ENCODE data around the gene MYL6B.

MYL6B gene

DNA sequence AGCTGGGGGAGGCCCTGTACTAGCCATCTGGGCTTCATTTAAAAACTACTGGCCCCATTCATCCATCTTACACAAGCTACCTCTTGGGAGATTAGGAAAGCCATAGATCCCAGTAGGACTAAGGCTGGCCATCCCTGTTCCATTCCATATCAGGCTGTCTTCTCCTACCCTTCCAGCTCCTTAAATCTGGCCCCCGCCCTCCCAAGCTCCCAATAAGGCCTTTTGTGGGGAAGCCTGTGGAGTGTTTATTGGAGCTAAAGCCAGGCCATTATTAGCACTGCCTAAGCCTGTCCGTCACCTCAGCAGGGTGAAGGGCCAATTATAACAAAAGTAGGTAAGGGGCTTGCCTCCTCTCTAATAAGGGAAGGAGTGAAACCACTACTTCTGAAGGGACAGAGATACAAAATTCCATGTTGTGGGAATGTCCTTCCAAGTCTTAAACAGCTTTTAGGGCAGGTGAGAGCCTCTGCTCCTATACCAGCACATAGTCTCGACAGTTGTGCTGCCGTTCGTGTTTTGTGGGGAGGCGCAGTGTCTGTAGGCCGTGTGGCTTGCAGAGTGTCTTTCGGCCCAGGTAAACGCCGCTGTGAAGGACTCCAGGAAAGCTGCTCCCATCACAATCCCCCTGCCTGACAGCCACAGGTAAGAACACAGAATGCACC is 9.4 kb downstream of the MYL6B start:
- H3K4me3 ChIP-seq (ENCODE audit: low read depth, low read length): no peak overlapping the region
- TF ChIP-seq, protein P1, sequence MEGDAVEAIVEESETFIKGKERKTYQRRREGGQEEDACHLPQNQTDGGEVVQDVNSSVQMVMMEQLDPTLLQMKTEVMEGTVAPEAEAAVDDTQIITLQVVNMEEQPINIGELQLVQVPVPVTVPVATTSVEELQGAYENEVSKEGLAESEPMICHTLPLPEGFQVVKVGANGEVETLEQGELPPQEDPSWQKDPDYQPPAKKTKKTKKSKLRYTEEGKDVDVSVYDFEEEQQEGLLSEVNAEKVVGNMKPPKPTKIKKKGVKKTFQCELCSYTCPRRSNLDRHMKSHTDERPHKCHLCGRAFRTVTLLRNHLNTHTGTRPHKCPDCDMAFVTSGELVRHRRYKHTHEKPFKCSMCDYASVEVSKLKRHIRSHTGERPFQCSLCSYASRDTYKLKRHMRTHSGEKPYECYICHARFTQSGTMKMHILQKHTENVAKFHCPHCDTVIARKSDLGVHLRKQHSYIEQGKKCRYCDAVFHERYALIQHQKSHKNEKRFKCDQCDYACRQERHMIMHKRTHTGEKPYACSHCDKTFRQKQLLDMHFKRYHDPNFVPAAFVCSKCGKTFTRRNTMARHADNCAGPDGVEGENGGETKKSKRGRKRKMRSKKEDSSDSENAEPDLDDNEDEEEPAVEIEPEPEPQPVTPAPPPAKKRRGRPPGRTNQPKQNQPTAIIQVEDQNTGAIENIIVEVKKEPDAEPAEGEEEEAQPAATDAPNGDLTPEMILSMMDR (IDR thresholded peaks at IDR 0.05; ENCODE audit: low read depth, low read length): no peak
- no peak for DNase-seq
- H3K27me3 ChIP-seq: no peaks in the 10 kb centered on the region; the same call in 1 of the 2 replicates
- H3K4me1 ChIP-seq: no peaks in the 10 kb centered on the region; the same call in 1 of the 2 replicates
- H3K36me3 ChIP-seq: peaks cover 62% of the 10 kb centered on the region
- H3K9me3 ChIP-seq: no peaks in the 10 kb centered on the region

DNA sequence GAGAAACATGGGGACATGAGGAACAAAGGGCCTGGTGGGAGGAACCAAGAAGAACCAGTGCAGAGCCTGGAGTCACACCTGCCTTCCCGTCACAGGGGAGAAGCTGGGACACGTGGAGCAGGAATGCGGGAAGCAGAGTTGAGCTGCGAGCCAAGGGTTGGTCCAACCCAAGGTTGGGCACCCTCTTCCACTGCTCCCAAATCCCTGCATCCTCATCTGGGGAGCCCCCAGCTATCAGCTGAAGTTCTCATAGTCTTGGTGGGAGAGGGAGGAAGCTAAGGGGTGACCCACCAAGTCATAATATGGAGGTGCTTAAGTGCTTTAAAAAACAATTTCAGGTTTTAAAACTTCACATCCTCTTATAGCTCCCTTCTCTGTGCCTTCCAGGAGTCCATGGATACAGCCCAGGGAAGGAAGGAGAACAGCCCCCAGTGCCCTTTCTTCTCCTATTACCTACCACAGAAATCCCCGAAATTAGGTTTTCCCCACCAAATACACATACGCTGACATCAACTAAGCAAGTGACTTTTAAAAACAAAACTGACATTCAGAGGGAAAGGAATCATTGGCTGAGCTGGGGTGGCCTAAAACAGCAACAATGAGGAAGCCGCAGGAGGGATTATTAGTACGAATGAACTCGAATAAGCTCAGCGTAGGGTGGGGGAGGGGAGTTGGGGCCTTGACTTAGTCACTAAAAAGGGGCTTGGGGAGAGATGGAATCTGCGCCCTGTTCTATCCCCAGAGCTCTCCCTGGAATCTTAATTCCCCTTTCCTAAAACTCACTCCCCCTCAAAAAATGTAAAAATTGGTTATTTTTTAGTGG is 10.3 kb downstream of the MYL6B start:
- DNase-seq: no peak
- TF ChIP-seq, protein P1 (IDR thresholded peaks at IDR 0.05; ENCODE audit: low read depth, low read length): no peak
- Histone ChIP-seq H3K27me3 (no peaks in the 10 kb centered on the region; the same call in 1 of the 2 replicates), H3K4me1 (no peaks in the 10 kb centered on the region; the same call in 1 of the 2 replicates), H3K36me3 (peaks cover 67% of the 10 kb centered on the region), H3K4me3 (ENCODE audit: low read depth, low read length) (no peak overlapping the region), H3K9me3 (no peaks in the 10 kb centered on the region)

DNA sequence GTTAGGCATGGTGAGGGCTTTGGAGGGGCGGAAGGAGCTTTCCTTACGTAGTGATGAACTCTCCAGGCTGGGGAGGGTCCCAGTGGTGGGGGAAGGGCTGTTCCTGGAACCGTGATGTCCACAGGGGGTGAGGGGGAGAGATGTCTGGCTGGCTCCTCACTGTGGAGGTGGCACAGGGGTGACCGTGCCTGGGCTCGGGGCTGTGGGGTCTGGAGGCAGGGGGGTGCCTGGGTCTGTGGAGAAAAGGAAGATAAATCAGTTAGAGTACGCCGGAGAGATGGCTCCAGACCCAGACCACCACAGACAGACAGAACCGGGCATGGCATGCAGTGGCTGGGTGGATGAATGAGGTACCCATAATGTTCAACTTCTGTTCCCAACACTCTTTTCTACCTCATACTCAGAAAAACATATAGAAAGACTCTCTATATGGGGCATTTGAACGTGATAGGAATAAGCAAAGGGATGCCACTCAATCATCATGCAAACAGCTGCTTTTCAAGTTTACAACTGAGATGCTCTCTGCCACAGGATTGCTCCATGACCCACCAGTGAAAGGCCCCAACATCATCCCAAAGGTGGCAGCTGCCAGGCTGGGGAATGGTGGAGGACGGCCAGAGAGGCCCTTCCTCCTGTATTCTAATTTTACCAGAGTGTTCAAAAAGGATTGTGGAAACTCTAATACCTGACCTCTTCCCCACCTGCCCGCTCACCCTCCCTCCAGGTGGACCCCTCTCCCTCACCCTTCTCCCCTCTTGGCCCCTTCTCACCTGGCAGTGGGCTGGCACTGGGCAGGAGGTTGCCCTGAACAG is 11.4 kb downstream of the MYL6B start:
- H3K9me3 ChIP-seq: no peaks in the 10 kb centered on the region
- TF ChIP-seq, protein P1 (IDR thresholded peaks at IDR 0.05; ENCODE audit: low read depth, low read length): no peak

DNA sequence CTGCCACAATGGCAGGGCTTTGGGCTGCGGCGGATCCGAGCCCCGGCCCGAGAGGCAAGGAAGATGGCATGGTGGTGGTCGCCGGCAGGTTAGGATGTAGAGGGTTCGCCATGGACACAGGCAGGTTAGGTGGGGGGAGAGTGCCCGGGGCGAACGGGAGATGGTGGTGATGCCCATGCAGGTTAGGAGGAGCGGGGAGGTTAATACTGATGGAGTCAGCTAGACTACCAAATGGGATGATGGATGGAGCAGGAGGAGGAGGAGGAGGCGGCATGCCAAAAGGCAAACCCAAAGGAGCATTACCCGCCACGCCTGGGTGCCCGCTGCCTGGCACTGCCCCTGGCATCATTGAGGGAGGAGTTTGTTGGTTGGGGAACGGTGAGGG is 11.9 kb downstream of the MYL6B start:
- DNase-seq: no peak
- Histone ChIP-seq H3K4me1 (no peaks in the 10 kb centered on the region; the same call in 1 of the 2 replicates), H3K36me3 (peaks cover 79% of the 10 kb centered on the region), H3K27me3 (no peaks in the 10 kb centered on the region; the same call in 1 of the 2 replicates), H3K9me3 (no peaks in the 10 kb centered on the region), H3K4me3 (ENCODE audit: low read depth, low read length) (no peak overlapping the region)
- TF ChIP-seq, protein P1 (IDR thresholded peaks at IDR 0.05; ENCODE audit: low read depth, low read length): no peak

More for the DNA sequence above, 11.4 kb downstream of the MYL6B start:
- H3K4me3 ChIP-seq (ENCODE audit: low read depth, low read length): no peak overlapping the region
- no peaks in the 10 kb centered on the region; the same call in 1 of the 2 replicates for H3K4me1 ChIP-seq
- H3K36me3 ChIP-seq: peaks cover 74% of the 10 kb centered on the region
- DNase-seq: no peak
- H3K27me3 ChIP-seq: no peaks in the 10 kb centered on the region; the same call in 1 of the 2 replicates

DNA sequence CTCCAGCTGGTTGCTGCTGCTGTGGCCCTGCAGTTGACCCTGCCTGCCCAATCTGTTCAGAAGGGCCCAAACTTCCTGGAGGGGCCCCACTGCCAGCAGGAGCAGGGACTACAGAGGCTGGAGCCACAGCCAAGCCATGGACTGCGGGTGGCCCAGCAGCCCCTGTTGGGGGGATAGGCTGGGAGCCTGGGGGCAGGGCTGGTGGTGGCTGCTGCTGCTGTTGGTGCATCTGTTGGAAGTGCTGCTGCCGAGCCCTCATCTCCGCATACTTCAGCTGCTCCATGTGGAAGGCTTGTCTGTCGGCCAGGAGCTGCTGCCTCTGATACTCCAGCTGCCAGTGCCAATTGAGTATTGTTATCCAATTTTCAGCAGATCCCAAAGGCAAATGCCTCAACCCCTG is 13.0 kb downstream of the MYL6B start:
- Histone ChIP-seq H3K4me3 (ENCODE audit: low read depth, low read length) (no peak overlapping the region), H3K9me3 (no peaks in the 10 kb centered on the region), H3K4me1 (no peaks in the 10 kb centered on the region), H3K27me3 (no peaks in the 10 kb centered on the region; the same call in 1 of the 2 replicates), H3K36me3 (peaks cover 76% of the 10 kb centered on the region)
- no peak for DNase-seq
- TF ChIP-seq, protein P1 (IDR thresholded peaks at IDR 0.05; ENCODE audit: low read depth, low read length): no peak
